Nucleus accumbens (tissue), 56 donors: ENCODE data around the gene PROK1.
"Not testable (repeated sequence)": the region's sequence is repeated elsewhere in the genome, so short reads cannot be mapped to it uniquely, and the experiment has no call there.

Source experiments
- DNase-seq, 56 donors: peaks; one replicate each; lab custom pipeline; 2025; lab: John Stamatoyannopoulos, UW

PROK1 gene

DNA sequence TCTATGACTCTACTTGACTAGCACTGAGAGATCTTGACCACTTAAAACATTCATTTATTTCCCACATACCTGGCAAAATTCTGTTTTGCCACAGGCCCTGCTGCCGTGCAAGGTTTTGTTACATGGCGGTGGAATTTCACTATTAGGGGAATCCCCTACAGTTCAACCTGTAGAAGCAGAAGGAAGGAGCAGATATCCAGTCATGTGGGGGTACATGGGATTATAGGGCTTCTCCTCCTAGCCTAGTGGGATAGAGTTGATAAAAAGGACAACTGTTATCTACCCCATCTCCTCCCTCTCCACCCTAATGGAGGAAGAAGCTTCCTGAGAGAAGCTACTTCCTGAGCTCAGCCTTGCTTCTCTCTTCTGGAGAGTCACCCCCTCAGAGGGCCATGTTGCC, 17.7 kb upstream of the PROK1 start:
- DNase-seq, result no peak

DNA sequence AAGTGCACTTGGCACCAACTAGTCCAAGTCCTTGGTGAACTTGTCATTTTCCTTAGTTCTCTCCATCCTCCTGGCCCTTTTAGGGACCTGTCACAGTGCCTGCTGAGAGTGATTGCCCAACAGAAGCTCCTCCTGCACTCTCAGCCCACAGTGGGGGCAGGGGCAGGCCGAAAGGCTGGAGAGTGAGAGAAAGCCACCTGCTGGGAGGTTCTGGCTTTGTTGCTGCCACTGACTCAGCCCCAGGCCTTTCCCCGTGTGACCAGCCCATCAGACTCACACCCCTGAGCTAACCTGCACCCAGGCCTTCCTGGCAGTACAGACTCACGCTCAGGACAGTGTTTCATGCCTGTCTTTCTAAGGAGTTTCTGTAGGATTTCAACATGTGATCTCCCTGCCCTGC, 17.1 kb upstream of the PROK1 start:
- peak in 2 of 56 donors; percentile 21 to 35 for DNase-seq

DNA sequence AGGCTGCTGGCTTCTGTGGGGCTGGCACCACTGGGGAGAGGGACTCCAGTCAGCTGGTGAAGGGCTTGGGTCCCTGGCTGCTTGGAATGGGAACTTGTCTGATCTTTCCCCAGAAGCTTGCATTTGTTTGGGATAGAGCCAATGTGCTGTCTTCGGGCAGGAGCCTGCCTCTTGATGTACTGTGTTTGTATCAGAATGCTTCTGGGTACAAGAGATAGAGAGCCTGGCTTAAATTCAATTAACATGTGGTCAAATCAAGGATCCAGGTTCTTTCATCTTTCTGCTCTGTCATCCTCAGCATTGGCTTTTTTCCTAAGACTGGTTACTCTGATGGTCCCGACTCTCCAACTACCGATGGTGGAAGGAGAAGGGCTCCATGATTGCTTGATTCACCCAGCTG, 16.0 kb upstream of the PROK1 start:
- DNase-seq, result no peak

DNA sequence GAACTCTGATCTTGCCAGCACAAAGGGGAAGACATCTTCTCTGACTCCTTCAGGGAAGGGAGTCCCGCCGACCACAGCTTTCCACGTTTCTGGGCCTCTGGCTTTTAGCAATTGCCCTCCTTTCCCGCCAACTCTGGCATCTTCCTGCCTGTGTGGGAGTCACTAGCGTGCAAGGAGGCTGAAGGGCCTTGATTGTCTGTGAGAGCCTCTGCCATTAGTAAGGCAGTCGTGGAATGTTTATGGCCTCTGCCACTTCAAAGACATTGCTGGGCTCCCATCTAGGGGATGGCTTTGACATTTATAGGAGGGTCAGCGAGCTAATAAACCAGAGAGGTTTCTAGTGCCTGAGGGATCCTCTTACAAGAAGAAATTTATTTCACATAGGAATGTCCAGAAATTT, 14.3 kb upstream of the PROK1 start:
- no peak for DNase-seq

DNA sequence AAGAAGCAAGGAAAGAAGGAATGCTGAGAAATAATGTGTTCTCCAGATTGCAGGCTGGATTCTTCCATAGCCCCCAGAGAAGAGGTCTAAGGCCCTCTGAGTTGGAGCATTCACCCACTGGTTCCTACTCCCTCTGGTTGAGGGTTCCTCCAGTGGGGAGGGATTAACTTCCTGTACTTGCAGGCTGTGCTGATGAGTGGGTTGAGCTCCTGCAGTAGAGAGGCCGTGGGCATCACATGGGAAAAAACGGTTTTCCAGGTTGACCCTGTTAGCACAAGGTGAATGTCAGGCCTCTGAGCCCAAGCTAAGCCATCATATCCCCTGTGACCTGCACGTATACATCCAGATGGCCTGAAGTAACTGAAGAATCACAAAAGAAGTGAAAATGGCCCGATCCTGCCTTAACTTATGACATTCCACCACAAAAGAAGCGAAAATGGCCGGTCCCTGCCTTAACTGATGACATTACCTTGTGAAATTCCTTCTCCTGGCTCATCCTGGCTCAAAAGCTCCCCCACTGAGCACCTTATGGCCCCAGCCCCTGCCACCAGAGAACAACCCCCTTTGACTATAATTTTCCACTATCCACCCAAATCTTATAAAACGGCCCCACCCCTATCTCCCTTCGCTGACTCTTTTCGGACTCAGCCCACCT, 13.2 kb upstream of the PROK1 start:
- DNase-seq, result not testable (repeated sequence)

DNA sequence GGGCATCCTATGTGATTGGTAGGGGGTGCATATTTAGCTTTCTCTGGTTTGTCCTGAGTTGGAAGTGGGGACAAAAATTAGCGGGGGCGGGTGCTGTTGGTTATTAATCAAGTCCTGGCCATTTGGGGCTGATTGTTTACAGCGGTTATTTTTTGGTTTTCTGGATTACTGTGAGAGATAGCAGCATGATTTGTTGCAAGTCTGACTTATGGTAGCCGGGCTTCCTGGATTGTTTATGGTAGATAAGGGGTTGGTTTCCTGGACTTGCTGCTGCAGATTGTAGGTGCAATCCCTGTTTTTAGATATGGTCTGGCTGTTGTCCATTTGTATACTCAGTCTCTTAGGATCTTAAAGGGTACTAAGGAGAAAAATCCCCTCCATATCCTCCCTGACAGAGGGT, 12.1 kb upstream of the PROK1 start:
- DNase-seq, result no peak

DNA sequence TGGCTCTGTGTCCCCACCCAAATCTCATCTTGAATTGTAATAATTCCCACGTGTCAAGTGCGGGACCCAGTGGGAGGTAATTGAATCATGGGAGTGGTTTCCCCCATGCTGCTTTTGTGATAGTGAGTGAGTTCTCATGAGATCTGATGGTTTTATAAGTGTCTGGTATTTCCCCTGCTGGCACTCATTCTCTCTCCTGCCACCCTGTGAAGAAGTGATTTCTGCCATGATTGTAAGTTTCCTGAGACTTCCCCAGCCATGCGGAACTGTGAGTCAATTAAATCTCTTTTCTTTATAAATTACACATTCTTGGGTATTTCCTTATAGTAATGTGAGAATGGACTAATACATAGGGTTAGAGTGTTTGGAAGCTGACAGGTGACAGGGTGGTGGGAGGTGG, 11.1 kb upstream of the PROK1 start:
- not testable (repeated sequence) for DNase-seq

DNA sequence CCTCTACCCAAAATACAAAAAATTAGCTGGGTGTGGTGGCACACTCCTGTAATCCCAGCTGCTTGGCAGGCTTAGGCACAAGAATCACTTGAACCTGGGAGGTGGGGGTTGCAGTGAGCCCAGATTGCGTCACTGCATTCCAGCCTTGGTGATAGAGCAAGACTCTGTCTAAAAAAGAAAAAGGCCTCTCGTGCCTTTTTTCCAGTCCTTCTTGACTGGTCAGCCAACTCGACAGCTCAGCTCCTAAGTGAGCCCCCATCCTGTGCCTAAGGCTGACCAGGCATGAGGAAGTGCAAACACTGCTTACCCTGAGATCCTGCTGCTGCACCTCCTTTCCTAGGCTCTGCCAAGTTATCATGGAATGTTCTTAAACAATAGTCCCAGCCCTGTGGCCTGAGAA, 10.1 kb upstream of the PROK1 start:
- no peak for DNase-seq

DNA sequence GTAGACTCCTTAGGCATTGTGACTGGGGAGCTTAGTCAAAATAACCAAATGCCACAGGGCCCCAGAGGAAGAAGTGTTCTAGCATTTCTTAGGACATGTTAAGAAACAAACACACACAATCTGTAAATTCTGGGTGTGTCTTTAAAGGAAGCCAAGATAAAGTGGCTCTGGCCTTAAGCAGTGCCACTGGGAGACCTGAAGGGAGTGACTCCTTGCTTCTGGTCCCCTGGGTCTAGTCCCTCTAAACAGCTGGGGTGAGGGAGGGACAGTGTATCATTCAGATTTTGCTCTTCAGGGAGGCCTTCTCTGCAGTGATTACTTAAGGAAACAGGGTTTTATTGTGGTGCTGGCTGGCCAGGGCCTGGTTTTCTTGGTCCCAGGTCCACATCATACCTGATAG, 9.1 kb upstream of the PROK1 start:
- no peak for DNase-seq

DNA sequence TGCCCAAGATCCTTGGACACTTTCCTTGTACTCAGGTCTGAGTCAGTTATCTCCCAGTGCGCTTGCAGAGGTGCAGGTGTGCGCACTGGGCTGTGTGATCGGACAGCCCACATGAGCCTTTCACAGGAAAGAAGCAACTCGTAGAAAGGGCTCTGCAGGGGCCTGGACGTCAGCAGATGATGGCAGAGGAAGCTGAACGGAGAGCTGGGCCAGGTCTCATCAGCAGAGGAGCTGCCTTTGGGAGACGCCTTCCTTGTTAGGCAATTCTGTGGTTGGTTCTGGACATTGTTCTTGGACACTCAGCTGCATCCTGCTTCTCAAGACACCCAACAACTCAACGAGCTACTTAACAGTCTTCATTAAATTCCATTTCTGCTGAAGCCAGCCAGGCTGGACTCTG, 7.5 kb upstream of the PROK1 start:
- no peak for DNase-seq

DNA sequence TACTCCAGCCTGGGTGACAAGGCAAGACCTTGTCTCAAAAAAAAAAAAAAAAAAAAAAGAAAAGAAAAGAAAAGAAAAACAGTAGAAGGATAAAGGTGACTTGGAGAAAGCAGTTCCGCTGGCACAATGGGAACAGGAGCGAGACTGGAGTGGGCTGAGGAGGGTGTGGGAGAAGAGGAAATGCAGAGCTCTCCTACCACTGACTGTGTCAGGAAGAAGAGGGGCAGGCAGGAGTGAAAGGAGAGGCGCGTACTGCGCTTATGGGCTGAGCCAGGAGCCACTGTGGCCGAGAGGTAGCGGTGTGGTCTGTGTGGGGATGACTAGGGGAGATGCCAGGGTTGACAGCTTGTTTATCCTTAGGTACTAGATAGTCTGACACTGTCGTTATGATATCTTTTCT, 6.4 kb upstream of the PROK1 start:
- DNase-seq, result no peak

DNA sequence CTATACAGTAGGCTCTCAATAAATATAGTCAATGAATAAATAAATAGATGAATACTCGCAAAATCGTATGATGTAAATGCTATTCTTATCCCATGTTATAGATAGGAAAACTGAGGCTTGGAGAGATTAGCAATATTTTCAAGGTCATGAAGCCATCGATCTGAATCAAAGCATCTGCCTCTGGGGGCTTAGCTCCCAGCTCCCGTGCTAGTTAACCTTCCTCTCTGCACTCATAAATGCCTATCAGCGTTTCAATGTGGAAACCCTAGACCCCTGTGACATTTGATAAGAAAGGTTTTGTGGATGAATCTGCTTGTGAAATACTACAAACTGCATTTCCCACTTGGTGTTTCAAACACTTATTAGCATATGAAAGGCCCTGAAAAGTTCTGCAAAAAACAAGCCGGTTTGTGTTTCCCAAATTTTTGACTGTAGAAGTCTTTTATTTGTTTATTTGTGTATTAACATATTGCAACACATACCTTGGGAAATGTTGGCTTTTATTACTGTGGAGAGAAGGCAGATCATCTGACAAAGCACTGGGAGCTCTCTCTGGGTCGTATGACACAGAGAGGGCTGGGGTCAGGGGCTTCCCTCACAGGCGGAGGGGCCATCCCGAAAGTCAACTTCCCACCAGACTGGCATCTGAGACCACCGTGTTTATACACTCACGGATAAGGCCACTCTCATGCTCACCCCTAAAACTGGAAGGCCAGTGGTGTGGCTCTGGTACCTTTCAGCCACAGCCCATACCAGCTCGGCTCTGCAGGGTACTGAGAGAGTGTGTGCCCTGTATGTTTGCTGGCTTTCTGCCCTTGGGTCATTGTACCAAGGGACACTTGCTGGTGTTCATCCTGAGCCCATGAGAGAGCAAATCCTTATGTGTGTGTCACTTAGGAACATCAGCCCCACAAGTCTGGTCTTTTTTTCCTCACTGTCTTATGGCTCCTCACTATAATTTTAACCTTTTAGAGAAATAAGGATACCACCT, 993 bp upstream of the PROK1 start:
- no peak for DNase-seq

DNA sequence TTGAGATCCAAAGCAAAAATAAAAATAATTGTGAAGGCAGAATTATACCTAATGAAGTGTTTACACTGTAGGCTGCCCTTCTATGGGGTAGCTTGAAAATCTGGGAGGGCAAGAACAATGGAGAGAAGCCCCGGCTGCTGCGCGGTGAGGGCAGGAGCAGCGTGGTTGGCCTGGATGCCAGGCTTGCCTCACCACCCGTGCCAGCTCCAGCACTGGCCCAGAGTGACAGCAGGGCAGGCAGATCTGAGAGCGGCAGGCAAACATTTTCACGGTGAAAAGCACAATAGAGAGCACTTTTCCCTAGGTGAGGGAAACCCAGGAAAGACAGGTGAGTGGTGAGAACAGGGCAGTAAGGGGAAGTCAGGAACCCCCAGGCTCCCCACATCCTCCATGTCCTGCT, 1.4 kb downstream of the PROK1 start:
- DNase-seq, result peak in 3 of 56 donors; percentile 16 to 23 (median 18)

DNA sequence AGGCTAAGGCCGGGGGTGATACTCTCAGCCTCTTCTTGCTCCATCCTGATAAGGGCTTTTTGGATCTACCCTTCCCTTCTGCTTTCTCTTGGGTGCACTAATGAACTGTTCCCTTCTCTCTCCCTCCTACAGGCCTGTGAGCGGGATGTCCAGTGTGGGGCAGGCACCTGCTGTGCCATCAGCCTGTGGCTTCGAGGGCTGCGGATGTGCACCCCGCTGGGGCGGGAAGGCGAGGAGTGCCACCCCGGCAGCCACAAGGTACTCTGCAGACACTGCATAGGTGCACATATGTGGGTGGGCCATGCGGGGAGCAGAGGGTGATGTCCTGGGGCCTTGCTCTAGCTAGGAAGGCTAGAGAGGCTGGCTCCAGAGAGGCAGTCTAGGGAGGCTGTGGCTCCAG, 2.9 kb downstream of the PROK1 start:
- DNase-seq, result no peak

DNA sequence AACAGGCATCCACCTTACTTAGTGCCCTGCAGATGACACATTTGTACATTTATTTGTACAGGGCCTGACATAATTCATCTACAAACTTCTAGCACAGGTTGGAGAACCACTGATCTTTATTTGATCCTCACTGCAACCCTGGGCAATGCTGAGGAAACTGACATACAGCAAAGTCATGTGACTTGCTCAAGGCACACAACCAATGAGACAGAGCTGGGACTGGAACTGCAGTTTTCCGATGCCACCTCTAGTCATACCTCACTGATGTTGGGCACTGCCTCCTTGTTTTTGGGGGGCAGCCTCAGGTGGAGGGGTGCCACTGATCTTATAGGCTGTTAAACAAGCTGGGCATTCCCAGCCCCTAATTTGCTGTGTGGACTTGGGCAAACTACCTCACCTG, 3.4 kb downstream of the PROK1 start:
- DNase-seq, result no peak

DNA sequence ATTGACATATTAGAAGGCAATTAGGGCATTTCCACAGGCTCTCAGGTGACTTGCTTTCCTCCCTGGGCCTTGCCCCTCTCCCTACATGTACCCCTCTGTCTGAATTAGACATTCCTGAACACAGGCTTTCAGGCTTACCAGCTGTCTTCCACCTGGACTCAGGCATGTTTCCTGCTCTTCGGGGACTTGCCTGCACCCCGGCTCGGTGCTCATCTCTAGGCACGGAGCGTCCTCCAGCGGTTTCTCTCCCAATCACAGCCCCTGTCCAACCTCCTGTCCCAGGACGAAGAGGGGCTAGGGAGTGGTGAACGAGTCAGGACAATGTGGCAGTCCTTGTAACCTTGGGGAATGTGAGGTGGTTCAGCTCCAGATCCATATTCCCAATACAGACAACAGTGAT, 4.2 kb downstream of the PROK1 start:
- DNase-seq, result no peak

DNA sequence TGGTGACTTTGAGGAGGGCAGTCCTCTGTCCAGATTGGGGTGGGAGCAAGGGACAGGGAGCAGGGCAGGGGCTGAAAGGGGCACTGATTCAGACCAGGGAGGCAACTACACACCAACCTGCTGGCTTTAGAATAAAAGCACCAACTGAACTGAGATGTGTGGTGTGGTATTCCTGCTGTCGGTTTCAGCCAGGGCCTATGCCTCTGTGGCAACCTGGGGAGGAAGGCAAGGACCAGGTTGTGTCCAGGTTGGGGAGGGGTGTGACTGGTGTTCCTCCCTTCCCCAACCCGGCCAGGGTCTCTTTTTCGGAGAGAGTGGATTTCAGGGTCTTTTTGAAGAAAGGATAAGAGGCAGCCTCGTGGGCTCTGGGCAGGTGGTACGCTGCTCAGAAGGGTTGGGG, 6.3 kb downstream of the PROK1 start:
- DNase-seq, result no peak

DNA sequence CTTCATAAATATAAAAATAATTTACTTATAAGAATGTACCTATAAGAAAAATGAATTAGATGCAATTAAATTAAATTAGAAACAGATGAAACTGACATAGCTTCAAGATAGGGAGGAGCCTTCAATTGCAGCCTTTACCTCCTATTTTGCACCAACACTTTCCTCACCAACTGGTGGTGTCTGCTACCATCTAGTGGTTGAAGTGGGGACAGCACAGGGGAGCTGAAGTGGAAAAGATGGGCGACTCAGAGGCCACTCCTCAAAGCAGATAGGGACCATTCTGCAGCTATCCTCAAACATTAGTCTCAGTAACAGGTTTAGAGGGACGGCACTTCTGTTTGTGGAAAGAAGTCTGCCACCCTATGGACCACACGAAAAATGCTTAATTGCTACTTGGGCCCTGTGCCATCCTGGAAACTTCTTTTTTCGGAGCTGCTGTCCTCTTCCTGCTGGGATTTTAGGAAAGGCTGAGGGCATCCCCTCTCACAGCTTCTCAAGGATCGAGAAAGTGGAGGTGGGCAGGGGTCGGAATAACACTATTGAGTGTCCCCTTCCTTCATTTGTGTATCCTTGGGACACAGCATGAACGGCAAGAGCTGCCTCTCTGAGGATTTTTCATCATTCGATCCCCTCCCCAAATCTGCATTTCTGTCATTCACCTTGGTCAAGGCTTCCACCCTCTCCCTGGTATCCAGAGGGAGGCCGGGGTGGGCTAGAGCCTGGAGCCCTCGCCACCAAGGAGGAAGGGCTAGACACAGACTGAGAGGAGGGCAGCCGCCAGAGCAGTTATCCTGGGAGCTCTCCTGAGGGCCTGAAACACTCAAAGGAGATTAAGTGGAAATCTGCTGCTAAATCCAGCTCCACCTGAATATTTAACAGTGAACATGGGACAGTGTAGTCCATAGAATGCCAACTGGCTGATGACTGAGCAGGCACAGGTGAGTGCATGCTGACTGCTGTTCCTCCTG, 9.6 kb downstream of the PROK1 start:
- DNase-seq, result peak in 51 of 56 donors; percentile 5 to 90 (median 50)

DNA sequence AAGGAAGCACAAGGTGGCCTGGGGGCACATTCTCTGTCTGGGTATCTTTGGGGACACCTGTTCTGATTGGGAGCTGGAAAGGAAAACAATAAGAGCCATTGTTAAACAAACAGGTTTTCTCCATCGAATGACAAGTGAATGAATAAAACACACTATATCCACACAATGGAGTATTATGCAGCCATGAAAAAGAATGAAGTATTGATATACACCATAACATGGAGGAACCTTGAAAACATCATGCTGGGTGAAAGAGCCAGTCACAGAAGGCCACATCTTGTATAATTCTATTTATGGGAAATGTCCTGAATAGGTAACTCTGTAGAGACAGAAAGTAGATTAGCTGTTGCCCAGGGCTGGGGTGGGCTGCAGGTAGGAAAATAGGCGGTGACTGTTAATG, 11.1 kb downstream of the PROK1 start:
- DNase-seq, result no peak

DNA sequence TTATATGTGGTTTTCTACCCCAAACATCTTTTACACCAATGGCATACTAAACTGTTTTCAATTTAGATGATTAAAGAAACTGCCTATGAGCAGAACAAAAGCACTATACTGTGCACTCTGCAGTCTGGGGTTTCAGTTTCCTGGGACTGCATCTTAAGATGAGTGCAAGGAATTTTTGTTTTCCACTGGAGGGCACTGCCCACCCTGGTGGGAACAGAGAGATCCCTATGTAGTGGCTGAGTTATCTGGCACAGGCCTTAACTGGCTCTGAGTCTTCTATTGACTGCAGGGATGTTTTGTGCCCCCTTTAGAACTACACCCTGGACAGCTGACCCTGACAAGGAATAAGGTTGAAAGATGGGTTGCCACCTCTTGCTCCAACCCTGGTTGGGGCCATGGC, 12.0 kb downstream of the PROK1 start:
- DNase-seq, result peak in 2 of 56 donors; percentile 11 to 13

DNA sequence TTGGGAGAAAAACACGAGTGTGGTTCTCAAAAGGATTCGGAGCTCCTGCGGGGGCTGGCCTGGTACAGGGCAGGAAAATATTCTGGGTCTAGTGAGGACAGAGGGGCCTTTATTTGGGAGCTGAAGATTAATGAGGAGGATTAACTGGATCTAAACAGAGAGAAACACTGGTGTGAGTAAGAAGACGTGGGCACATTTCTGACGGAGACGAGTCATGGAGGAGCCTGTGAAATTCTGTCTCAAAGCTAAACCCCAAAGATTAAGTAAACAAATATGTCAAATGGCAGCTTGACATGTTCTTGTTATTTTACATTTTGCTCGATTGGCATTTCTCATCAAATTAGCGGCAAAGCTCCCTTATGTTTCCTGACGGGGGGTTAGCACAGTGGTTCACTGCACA, 12.8 kb downstream of the PROK1 start:
- no peak for DNase-seq
